GM19025 (cell line): ENCODE measurements around the gene EPN1.

Experiments used
- ATAC-seq: cut with Tn5 transposase; IDR thresholded peaks from one replicate; pipeline ENCODE4 v1.9.1; 2021; ENCODE audit warnings: mild to moderate bottlenecking, low read depth, moderate library complexity; ENCODE audit not compliant: unreplicated experiment

EPN1 gene

GRCh38 chr19:55674841-55675660 lies at the start of gene EPN1:
EPN1 (plus strand) TSS chr19:55675226; CDS start chr19:55678628, 3,402 bp downstream.
- ATAC-seq, result peak; percentile 64

GRCh38 chr19:55626350-55626749 lies 48.7 kb upstream of the EPN1 start:
- no peak for ATAC-seq

- ATAC-seq, result no peak
Measured at GRCh38 chr19:55632463-55632834, 42.6 kb upstream of the EPN1 start.

GRCh38 chr19:55633861-55634260 lies 41.2 kb upstream of the EPN1 start:
- no peak for ATAC-seq

GRCh38 chr19:55635334-55635717 lies 39.7 kb upstream of the EPN1 start:
- ATAC-seq, result no peak

GRCh38 chr19:55635856-55636440 lies 39.1 kb upstream of the EPN1 start:
- no peak for ATAC-seq

GRCh38 chr19:55636723-55637122 lies 38.3 kb upstream of the EPN1 start:
- no peak for ATAC-seq

GRCh38 chr19:55637534-55637933 lies 37.5 kb upstream of the EPN1 start:
- ATAC-seq, result no peak

- ATAC-seq, result no peak
Measured at GRCh38 chr19:55638864-55639359, 36.1 kb upstream of the EPN1 start.

- no peak for ATAC-seq
Measured at GRCh38 chr19:55640043-55640576, 34.9 kb upstream of the EPN1 start.

- ATAC-seq, result peak; percentile 32
Measured at GRCh38 chr19:55640577-55641425, 34.2 kb upstream of the EPN1 start, which contains the start of gene ZNF580. ZNF580 (plus strand) TSS chr19:55641002; CDS start chr19:55642509, 1,507 bp downstream.

GRCh38 chr19:55641426-55642152 lies 33.4 kb upstream of the EPN1 start:
- ATAC-seq, result no peak

GRCh38 chr19:55642153-55643002 lies 32.6 kb upstream of the EPN1 start:
- no peak for ATAC-seq

- ATAC-seq, result no peak
Measured at GRCh38 chr19:55643003-55643886, 31.8 kb upstream of the EPN1 start, which contains the start of gene ZNF581. ZNF581 (plus strand) TSS chr19:55643649; CDS start chr19:55644572, 923 bp downstream.

GRCh38 chr19:55643887-55644176 lies 31.2 kb upstream of the EPN1 start:
- ATAC-seq, result no peak

GRCh38 chr19:55644191-55644833 lies 30.7 kb upstream of the EPN1 start:
- ATAC-seq, result no peak

GRCh38 chr19:55644842-55645511 lies 30.0 kb upstream of the EPN1 start:
- ATAC-seq, result no peak
